Skeletal muscle tissue (tissue), 4 donors: ENCODE results near the gene HMG20A. TPM values are rescaled to one million over a fixed set of nuclear protein-coding genes. Genes with fewer than 3 reads are reported as not detected.

ENCODE experiments used
- H3K27ac ChIP-seq: one replicate; pipeline ENCODE4 v1.7.0; 2013; ENCODE audit warnings: mild to moderate bottlenecking, low read depth, low read length, inconsistent platforms
- H3K27me3 ChIP-seq, 3 donors: one replicate each; pipeline ENCODE4 v1.7.0; 2013; ENCODE audit warnings: low read length in 3 of 3; ENCODE audit not compliant: control insufficient read depth in 3 of 3, insufficient read depth in 3 of 3
- H3K36me3 ChIP-seq, 3 donors: one replicate each; pipeline ENCODE4 v1.7.0; 2013; ENCODE audit warnings: low read length in 3 of 3; ENCODE audit not compliant: control insufficient read depth in 3 of 3, insufficient read depth in 3 of 3
- H3K4me1 ChIP-seq, 3 donors: one replicate each; pipeline ENCODE4 v1.7.0; 2013; ENCODE audit warnings: low read length in 3 of 3, mild to moderate bottlenecking in 3 of 3; ENCODE audit not compliant: control insufficient read depth in 3 of 3, insufficient read depth in 3 of 3
- H3K4me3 ChIP-seq, 3 donors: one replicate each; pipeline ENCODE4 v1.7.0; 2013; ENCODE audit warnings: low read length in 3 of 3
- H3K9ac ChIP-seq, 3 donors: one replicate each; pipeline ENCODE4 v1.7.0; 2013; ENCODE audit warnings: low read length in 3 of 3, mild to moderate bottlenecking in 3 of 3, moderate library complexity in 2 of 3, low read depth in 1 of 3
- H3K9me3 ChIP-seq, 3 donors: one replicate each; pipeline ENCODE4 v1.7.0; 2013; ENCODE audit warnings: low read length in 3 of 3; ENCODE audit not compliant: control insufficient read depth in 3 of 3
- total RNA-seq: library from RNA; depleted of rRNA; stranded (reverse); fragments of >200 nt; gene quantifications from one replicate; pipeline ENCODE4 v1.2.3, GENCODE V29; 2014
- donor health status: Osteomylitis.

Gene HMG20A
- total RNA-seq, 1 donor from 2014 or later, result 30.3 TPM

- H3K27me3 ChIP-seq, result no peaks in the 10 kb centered on the region
- H3K4me1 ChIP-seq, result peaks cover 36 to 45% (median 37%) of the 10 kb centered on the region in 3 donors
- H3K9ac ChIP-seq, result no peak overlapping the region
- peaks cover 0 to 2% (median 0%) of the 10 kb centered on the region in 3 donors for H3K9me3 ChIP-seq
- no peak overlapping the region for H3K27ac ChIP-seq
- no peak overlapping the region for H3K4me3 ChIP-seq
- H3K36me3 ChIP-seq, result no peaks in the 10 kb centered on the region
These were observed 91.2 kb downstream of the HMG20A start for GRCh38 chr15:77511869-77512268.

- H3K9me3 ChIP-seq, result peaks cover 0 to 2% (median 0%) of the 10 kb centered on the region in 3 donors
- H3K36me3 ChIP-seq, result no peaks in the 10 kb centered on the region
- peaks cover 22 to 31% (median 23%) of the 10 kb centered on the region in 3 donors for H3K4me1 ChIP-seq
- no peak overlapping the region for H3K9ac ChIP-seq
- no peaks in the 10 kb centered on the region for H3K27me3 ChIP-seq
- H3K4me3 ChIP-seq, result peak overlapping the region in 1 of 3 donors; percentile 31
- peak overlapping the region; percentile 26 for H3K27ac ChIP-seq
These were observed 92.5 kb downstream of the HMG20A start for GRCh38 chr15:77513226-77513625.

GRCh38 chr15:77514641-77515402, 94.1 kb downstream of the HMG20A start:
- H3K36me3 ChIP-seq, result peaks cover 0 to 3% (median 0%) of the 10 kb centered on the region in 3 donors
- peaks cover 10 to 18% (median 12%) of the 10 kb centered on the region in 3 donors for H3K4me1 ChIP-seq
- peaks cover 0 to 2% (median 0%) of the 10 kb centered on the region in 3 donors for H3K9me3 ChIP-seq
- no peak overlapping the region for H3K27ac ChIP-seq
- H3K27me3 ChIP-seq, result no peaks in the 10 kb centered on the region
- H3K9ac ChIP-seq, result no peak overlapping the region
- no peak overlapping the region for H3K4me3 ChIP-seq

- H3K4me1 ChIP-seq, result peaks cover 3 to 11% (median 4%) of the 10 kb centered on the region in 3 donors
- H3K36me3 ChIP-seq, result peaks cover 0 to 3% (median 0%) of the 10 kb centered on the region in 3 donors
- H3K9me3 ChIP-seq, result peaks cover 0 to 2% (median 0%) of the 10 kb centered on the region in 3 donors
- no peak overlapping the region for H3K9ac ChIP-seq
- H3K27me3 ChIP-seq, result no peaks in the 10 kb centered on the region
- H3K4me3 ChIP-seq, result no peak overlapping the region
- no peak overlapping the region for H3K27ac ChIP-seq
These were observed 94.9 kb downstream of the HMG20A start for GRCh38 chr15:77515613-77516012.

GRCh38 chr15:77516076-77516475, 95.4 kb downstream of the HMG20A start:
- Histone ChIP-seq H3K27ac (no peak overlapping the region), H3K4me3 (no peak overlapping the region), H3K4me1 (peaks cover 0 to 7% (median 0%) of the 10 kb centered on the region in 3 donors), H3K36me3 (peaks cover 0 to 3% (median 0%) of the 10 kb centered on the region in 3 donors), H3K9ac (no peak overlapping the region), H3K27me3 (no peaks in the 10 kb centered on the region), H3K9me3 (peaks cover 0 to 2% (median 0%) of the 10 kb centered on the region in 3 donors)

GRCh38 chr15:77516786-77517185, 96.1 kb downstream of the HMG20A start:
- no peak overlapping the region for H3K27ac ChIP-seq

GRCh38 chr15:77517579-77517978, 96.9 kb downstream of the HMG20A start:
- H3K36me3 ChIP-seq, result peaks cover 0 to 3% (median 0%) of the 10 kb centered on the region in 3 donors
- H3K9ac ChIP-seq, result no peak overlapping the region
- no peaks in the 10 kb centered on the region for H3K27me3 ChIP-seq
- H3K9me3 ChIP-seq, result peaks cover 0 to 2% (median 0%) of the 10 kb centered on the region in 3 donors
- H3K27ac ChIP-seq, result no peak overlapping the region
- no peak overlapping the region for H3K4me3 ChIP-seq
- peaks cover 0 to 7% (median 0%) of the 10 kb centered on the region in 3 donors for H3K4me1 ChIP-seq

More at GRCh38 chr15:77516786-77517185, 96.1 kb downstream of the HMG20A start:
- peaks cover 0 to 7% (median 0%) of the 10 kb centered on the region in 3 donors for H3K4me1 ChIP-seq
- no peak overlapping the region for H3K9ac ChIP-seq
- H3K4me3 ChIP-seq, result no peak overlapping the region
- H3K36me3 ChIP-seq, result peaks cover 0 to 3% (median 0%) of the 10 kb centered on the region in 3 donors
- no peaks in the 10 kb centered on the region for H3K27me3 ChIP-seq
- H3K9me3 ChIP-seq, result peaks cover 0 to 2% (median 0%) of the 10 kb centered on the region in 3 donors

- H3K27me3 ChIP-seq, result no peaks in the 10 kb centered on the region
- no peak overlapping the region for H3K27ac ChIP-seq
- no peak overlapping the region for H3K9ac ChIP-seq
- H3K36me3 ChIP-seq, result peaks cover 0 to 3% (median 0%) of the 10 kb centered on the region in 3 donors
- no peaks in the 10 kb centered on the region for H3K4me1 ChIP-seq
- peaks cover 0 to under 1% (median 0%) of the 10 kb centered on the region in 3 donors for H3K9me3 ChIP-seq
- no peak overlapping the region for H3K4me3 ChIP-seq
These were observed 97.8 kb downstream of the HMG20A start for GRCh38 chr15:77518458-77518857.

GRCh38 chr15:77519540-77519939, 98.9 kb downstream of the HMG20A start:
- Histone ChIP-seq H3K4me3 (no peak overlapping the region), H3K27ac (no peak overlapping the region), H3K9me3 (no peaks in the 10 kb centered on the region), H3K36me3 (peaks cover 0 to 3% (median 0%) of the 10 kb centered on the region in 3 donors), H3K4me1 (no peaks in the 10 kb centered on the region), H3K9ac (no peak overlapping the region), H3K27me3 (no peaks in the 10 kb centered on the region)

- Histone ChIP-seq H3K36me3 (peaks cover 0 to 3% (median 0%) of the 10 kb centered on the region in 3 donors), H3K4me3 (no peak overlapping the region), H3K9me3 (no peaks in the 10 kb centered on the region), H3K27me3 (no peaks in the 10 kb centered on the region), H3K27ac (no peak overlapping the region), H3K9ac (no peak overlapping the region), H3K4me1 (no peaks in the 10 kb centered on the region)
These were observed 100.5 kb downstream of the HMG20A start for GRCh38 chr15:77521206-77521605.
